ENCODE data around the gene TMTC3.

Gene TMTC3

GRCh38 chr12:88238406-88238805 lies 96.3 kb downstream of the TMTC3 start:
- Histone ChIP-seq H3K4me1 (ENCODE audit: control insufficient read depth, insufficient read depth, low read length) (peaks cover 3% of the 10 kb centered on the region), H3K4me3 (ENCODE audit: low read length) (no peak overlapping the region), H3K36me3 (ENCODE audit: control insufficient read depth, insufficient read depth, low read length) (no peaks in the 10 kb centered on the region), H3K27me3 (ENCODE audit: control insufficient read depth, insufficient read depth, low read length) (no peaks in the 10 kb centered on the region), H3K27ac (ENCODE audit: low read depth, low read length) (no peak overlapping the region), H3K9ac (ENCODE audit: low read length) (no peak overlapping the region)

DNA sequence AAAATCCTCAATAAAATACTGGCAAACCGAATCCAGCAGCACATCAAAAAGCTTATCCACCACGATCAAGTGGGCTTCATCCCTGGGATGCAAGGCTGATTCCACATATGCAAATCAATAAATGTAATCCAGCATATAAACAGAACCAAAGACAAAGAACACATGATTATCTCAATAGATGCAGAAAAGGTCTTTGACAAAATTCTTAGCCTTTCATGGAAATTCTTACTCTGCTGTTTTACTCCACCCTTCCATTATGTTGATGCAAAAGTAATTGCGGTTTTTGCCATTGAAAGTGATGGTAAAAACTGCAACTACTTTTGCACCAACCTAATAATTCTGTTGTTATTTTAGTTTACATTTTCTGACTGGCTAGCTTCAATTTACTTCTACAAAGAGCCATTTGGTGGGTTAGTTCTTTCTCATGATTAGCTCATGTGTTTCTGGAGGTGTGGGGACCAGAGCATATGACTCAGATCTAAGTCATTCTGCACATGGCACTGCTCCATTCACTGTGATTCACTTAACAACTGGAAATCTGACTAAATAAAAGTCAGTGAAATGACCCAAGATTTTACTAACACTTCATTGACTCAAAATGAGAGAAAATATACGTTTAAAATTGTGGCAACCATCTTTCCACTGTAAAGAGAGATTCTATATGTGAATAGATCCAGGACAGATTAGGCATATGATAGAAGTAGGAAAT lies 99.9 kb downstream of the TMTC3 start:
- no peaks in the 10 kb centered on the region for H3K27me3 ChIP-seq (ENCODE audit: control insufficient read depth, insufficient read depth, low read length)
- no peak overlapping the region for H3K4me3 ChIP-seq (ENCODE audit: low read length)
- peaks cover 3% of the 10 kb centered on the region for H3K4me1 ChIP-seq (ENCODE audit: control insufficient read depth, insufficient read depth, low read length)
- peak overlapping the region; percentile 43 for H3K27ac ChIP-seq (ENCODE audit: low read depth, low read length)
- H3K36me3 ChIP-seq (ENCODE audit: control insufficient read depth, insufficient read depth, low read length), result no peaks in the 10 kb centered on the region
- H3K9ac ChIP-seq (ENCODE audit: low read length), result no peak overlapping the region

DNA sequence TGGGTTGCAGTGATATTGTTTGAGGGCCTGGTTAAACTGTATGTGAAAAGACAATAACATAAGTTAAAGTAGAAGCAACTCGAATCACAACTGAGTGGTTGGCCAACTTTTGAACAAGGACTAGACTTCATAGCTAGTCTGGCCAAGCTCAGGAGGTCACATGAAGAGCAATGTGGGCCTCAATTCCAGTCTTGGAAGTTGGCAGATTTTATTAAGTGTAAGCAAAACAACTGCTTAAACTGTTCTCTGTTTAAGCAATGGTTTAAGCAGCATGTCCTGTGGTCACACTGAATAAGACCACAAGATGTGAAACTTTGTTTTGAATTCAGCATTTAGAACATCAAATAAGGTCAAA lies 100.4 kb downstream of the TMTC3 start:
- Histone ChIP-seq H3K36me3 (ENCODE audit: control insufficient read depth, insufficient read depth, low read length) (no peaks in the 10 kb centered on the region), H3K27me3 (ENCODE audit: control insufficient read depth, insufficient read depth, low read length) (no peaks in the 10 kb centered on the region), H3K4me3 (ENCODE audit: low read length) (no peak overlapping the region), H3K27ac (ENCODE audit: low read depth, low read length) (peak overlapping the region; percentile 43), H3K9ac (ENCODE audit: low read length) (no peak overlapping the region), H3K4me1 (ENCODE audit: control insufficient read depth, insufficient read depth, low read length) (peaks cover 3% of the 10 kb centered on the region)

- H3K36me3 ChIP-seq (ENCODE audit: control insufficient read depth, insufficient read depth, low read length), result no peaks in the 10 kb centered on the region
- no peaks in the 10 kb centered on the region for H3K27me3 ChIP-seq (ENCODE audit: control insufficient read depth, insufficient read depth, low read length)
- H3K9ac ChIP-seq (ENCODE audit: low read length), result no peak overlapping the region
- H3K4me1 ChIP-seq (ENCODE audit: control insufficient read depth, insufficient read depth, low read length), result peaks cover 3% of the 10 kb centered on the region
- H3K4me3 ChIP-seq (ENCODE audit: low read length), result no peak overlapping the region
- peak overlapping the region; percentile 43 for H3K27ac ChIP-seq (ENCODE audit: low read depth, low read length)
Observed at GRCh38 chr12:88242939-88243338, 100.8 kb downstream of the TMTC3 start.

DNA sequence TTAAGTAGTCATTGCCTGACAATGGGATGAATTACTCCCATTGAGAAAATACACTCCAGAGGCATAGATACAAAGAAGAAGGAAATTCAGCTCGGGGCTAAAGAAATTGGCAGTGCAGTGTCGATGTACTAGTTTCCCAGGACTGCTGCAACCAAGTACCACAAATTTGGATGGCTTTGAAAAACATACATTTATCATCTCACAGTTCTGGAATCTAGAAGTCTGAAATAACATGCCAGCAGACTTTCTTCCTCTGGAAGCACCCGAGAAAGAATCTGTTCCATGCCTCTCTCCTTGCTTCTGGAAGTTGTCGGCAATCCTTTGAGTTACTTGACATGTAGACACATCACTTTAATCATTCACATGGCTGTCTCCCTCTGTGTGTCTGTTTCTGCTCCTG lies 101.9 kb downstream of the TMTC3 start:
- no peak overlapping the region for H3K27ac ChIP-seq (ENCODE audit: low read depth, low read length)
- no peak overlapping the region for H3K9ac ChIP-seq (ENCODE audit: low read length)
- no peak overlapping the region for H3K4me3 ChIP-seq (ENCODE audit: low read length)
- H3K27me3 ChIP-seq (ENCODE audit: control insufficient read depth, insufficient read depth, low read length), result no peaks in the 10 kb centered on the region
- peaks cover 3% of the 10 kb centered on the region for H3K4me1 ChIP-seq (ENCODE audit: control insufficient read depth, insufficient read depth, low read length)
- no peaks in the 10 kb centered on the region for H3K36me3 ChIP-seq (ENCODE audit: control insufficient read depth, insufficient read depth, low read length)

GRCh38 chr12:88245905-88246304 lies 103.8 kb downstream of the TMTC3 start:
- H3K36me3 ChIP-seq (ENCODE audit: control insufficient read depth, insufficient read depth, low read length), result no peaks in the 10 kb centered on the region
- H3K4me3 ChIP-seq (ENCODE audit: low read length), result no peak overlapping the region
- no peaks in the 10 kb centered on the region for H3K27me3 ChIP-seq (ENCODE audit: control insufficient read depth, insufficient read depth, low read length)
- H3K27ac ChIP-seq (ENCODE audit: low read depth, low read length), result no peak overlapping the region
- H3K4me1 ChIP-seq (ENCODE audit: control insufficient read depth, insufficient read depth, low read length), result peaks cover 3% of the 10 kb centered on the region
- H3K9ac ChIP-seq (ENCODE audit: low read length), result no peak overlapping the region

DNA sequence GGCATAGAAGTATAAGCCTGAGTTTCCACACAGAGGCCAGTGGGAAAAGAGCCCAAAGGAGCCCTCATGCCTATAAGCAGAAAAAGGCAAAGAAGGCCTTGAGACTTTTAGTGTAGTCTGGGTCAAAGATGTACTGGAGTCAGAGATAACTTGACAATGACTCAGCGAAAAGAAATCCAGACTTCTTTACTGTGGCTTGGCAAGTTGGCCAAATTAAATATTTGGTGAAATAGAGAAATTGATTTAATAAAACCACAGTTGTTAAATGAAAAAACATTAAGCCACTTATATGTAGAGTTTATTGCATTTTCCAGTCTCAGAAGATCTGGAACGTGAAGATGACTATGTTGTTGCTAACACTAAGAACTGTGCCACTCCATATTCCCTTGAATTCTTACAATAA lies 105.1 kb downstream of the TMTC3 start:
- Histone ChIP-seq H3K4me3 (ENCODE audit: low read length) (no peak overlapping the region), H3K36me3 (ENCODE audit: control insufficient read depth, insufficient read depth, low read length) (no peaks in the 10 kb centered on the region), H3K27ac (ENCODE audit: low read depth, low read length) (no peak overlapping the region), H3K27me3 (ENCODE audit: control insufficient read depth, insufficient read depth, low read length) (no peaks in the 10 kb centered on the region), H3K4me1 (ENCODE audit: control insufficient read depth, insufficient read depth, low read length) (peaks cover 3% of the 10 kb centered on the region), H3K9ac (ENCODE audit: low read length) (no peak overlapping the region)

DNA sequence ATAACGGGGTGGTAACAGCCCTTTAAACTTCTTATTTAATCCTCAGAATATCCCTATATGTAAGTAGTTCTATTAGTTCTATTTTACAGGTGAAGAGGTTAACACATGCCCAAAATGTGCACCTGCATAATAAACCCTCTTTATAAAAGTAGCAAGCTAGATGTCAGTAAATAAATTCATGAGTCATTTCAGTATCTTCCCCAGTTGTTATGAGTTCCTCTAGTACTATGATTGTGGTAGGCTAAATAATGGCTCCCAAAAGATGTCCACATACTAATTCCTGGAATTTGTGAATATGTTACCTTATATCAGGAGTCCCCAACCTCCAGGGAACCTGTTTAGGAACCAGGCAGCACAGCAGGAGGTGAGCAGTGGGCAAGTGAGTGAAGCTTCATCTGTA lies 106.5 kb downstream of the TMTC3 start:
- Histone ChIP-seq H3K4me1 (ENCODE audit: control insufficient read depth, insufficient read depth, low read length) (peaks cover 2% of the 10 kb centered on the region), H3K9ac (ENCODE audit: low read length) (no peak overlapping the region), H3K4me3 (ENCODE audit: low read length) (no peak overlapping the region), H3K27ac (ENCODE audit: low read depth, low read length) (no peak overlapping the region), H3K36me3 (ENCODE audit: control insufficient read depth, insufficient read depth, low read length) (no peaks in the 10 kb centered on the region), H3K27me3 (ENCODE audit: control insufficient read depth, insufficient read depth, low read length) (no peaks in the 10 kb centered on the region)

Measured in rectal smooth muscle tissue (tissue), 1 donor.